ENCODE results near the gene PSMB5.

PSMB5 gene

DNA sequence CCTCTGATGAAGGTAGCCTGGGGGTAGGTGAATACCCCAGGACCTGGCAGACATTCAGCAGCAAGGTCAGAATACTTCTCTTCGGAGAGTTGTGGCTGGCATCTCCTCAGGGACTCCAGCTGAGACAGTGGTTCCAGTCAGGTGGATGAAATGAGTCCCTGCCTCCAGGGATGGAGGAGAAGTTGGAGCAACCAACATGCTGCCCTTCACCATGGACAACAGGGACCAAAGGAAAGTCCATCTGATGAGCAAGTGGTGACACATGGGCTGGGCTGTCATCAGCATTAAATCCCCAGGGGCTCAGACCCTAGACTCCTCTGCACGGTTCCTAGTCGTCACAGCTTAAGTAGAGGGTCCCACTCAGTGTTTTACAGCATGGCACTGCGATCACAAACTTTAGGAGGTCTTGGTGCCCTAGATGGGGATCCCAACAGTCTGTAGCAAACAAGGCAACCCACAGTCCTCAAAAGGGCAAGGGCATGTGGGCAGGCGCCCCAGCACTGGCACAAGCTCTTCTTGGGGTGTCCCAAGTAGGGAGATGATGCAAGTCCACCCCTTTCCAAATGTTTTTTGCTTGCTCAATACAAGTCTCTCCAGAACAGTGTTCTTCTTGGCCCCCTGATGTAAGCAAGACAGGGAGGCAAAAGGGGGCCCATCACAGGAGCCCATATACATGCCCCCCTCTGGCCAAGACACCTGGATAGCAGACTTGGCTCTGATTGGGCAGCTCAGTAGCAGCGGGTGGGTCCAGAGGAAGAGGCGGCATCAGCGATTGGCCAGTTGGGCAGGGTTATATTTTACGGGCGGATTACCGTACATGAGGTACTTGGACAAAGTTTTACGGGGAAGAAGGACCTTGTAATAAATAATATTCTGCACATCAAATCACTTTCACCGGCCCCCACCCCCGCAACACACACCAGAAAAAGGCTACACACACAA, 33.4 kb upstream of the PSMB5 start:
- ATAC-seq (ENCODE audit: insufficient read depth, low read depth): no peak
- Histone ChIP-seq H3K9me3 (ENCODE audit: insufficient read depth, low read length, severe bottlenecking) (no peaks in the 10 kb centered on the region), H3K4me3 (ENCODE audit: low read depth in 1 of 2, low read length in 2 of 2) (0 out of 4 replicates have a peak overlapping the region, but pooled peaks of 1 of the 2 experiments have one; percentile 28), H2AFZ (ENCODE audit: low read depth, low read length) (no peak overlapping the region), H3K4me2 (ENCODE audit: insufficient read depth, low read length) (peak overlapping the region; percentile 46), H3K36me3 (ENCODE audit: insufficient read depth, low read length) (peaks cover 79% of the 10 kb centered on the region), H3K27ac (ENCODE audit: low read length) (0 out of 2 replicates have a peak overlapping the region, but pooled peaks have one; percentile 45), H3K79me2 (ENCODE audit: insufficient read depth, low read length) (peaks cover 57% of the 10 kb centered on the region), H3K4me1 (ENCODE audit: insufficient read depth, low read length) (peaks cover 40% of the 10 kb centered on the region), H3K27me3 (ENCODE audit: insufficient read depth, low read length, poor library complexity) (no peaks in the 10 kb centered on the region), H4K20me1 (ENCODE audit: insufficient read depth, low read length) (peaks cover 43% of the 10 kb centered on the region), H3K9ac (ENCODE audit: low read depth, low read length) (no peak overlapping the region)
- no peak for DNase-seq
- TF ChIP-seq, protein P1, sequence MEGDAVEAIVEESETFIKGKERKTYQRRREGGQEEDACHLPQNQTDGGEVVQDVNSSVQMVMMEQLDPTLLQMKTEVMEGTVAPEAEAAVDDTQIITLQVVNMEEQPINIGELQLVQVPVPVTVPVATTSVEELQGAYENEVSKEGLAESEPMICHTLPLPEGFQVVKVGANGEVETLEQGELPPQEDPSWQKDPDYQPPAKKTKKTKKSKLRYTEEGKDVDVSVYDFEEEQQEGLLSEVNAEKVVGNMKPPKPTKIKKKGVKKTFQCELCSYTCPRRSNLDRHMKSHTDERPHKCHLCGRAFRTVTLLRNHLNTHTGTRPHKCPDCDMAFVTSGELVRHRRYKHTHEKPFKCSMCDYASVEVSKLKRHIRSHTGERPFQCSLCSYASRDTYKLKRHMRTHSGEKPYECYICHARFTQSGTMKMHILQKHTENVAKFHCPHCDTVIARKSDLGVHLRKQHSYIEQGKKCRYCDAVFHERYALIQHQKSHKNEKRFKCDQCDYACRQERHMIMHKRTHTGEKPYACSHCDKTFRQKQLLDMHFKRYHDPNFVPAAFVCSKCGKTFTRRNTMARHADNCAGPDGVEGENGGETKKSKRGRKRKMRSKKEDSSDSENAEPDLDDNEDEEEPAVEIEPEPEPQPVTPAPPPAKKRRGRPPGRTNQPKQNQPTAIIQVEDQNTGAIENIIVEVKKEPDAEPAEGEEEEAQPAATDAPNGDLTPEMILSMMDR (IDR thresholded peaks at IDR 0.05; ENCODE audit: borderline replicate concordance, extremely low read depth, low read length, poor library complexity, severe bottlenecking): no peak
- no peak for TF ChIP-seq EZH2 (IDR thresholded peaks at IDR 0.05; ENCODE audit: borderline replicate concordance, low read depth, low read length, severe bottlenecking)

- no peak overlapping the region for H3K4me2 ChIP-seq (ENCODE audit: insufficient read depth, low read length)
- peaks cover 57% of the 10 kb centered on the region for H3K79me2 ChIP-seq (ENCODE audit: insufficient read depth, low read length)
- no peaks in the 10 kb centered on the region for H3K9me3 ChIP-seq (ENCODE audit: insufficient read depth, low read length, severe bottlenecking)
- H3K27me3 ChIP-seq (ENCODE audit: insufficient read depth, low read length, poor library complexity): no peaks in the 10 kb centered on the region
- peaks cover 80% of the 10 kb centered on the region for H3K36me3 ChIP-seq (ENCODE audit: insufficient read depth, low read length)
- H3K4me1 ChIP-seq (ENCODE audit: insufficient read depth, low read length): peaks cover 32% of the 10 kb centered on the region
- no peak overlapping the region for H3K4me3 ChIP-seq (ENCODE audit: low read depth in 1 of 2, low read length in 2 of 2)
- 0 out of 2 replicates have a peak overlapping the region, but pooled peaks have one; percentile 5 for H3K9ac ChIP-seq (ENCODE audit: low read depth, low read length)
- no peak overlapping the region for H2AFZ ChIP-seq (ENCODE audit: low read depth, low read length)
- H4K20me1 ChIP-seq (ENCODE audit: insufficient read depth, low read length): peaks cover 43% of the 10 kb centered on the region
- no peak for ATAC-seq (ENCODE audit: insufficient read depth, low read depth)
- TF ChIP-seq EZH2 (IDR thresholded peaks at IDR 0.05; ENCODE audit: borderline replicate concordance, low read depth, low read length, severe bottlenecking): no peak
- TF ChIP-seq, protein P1 (IDR thresholded peaks at IDR 0.05; ENCODE audit: borderline replicate concordance, extremely low read depth, low read length, poor library complexity, severe bottlenecking): no peak
- H3K27ac ChIP-seq (ENCODE audit: low read length): no peak overlapping the region
- DNase-seq: no peak
These were observed 32.4 kb upstream of the PSMB5 start for GRCh38 chr14:23066855-23067744.

GRCh38 chr14:23066368-23066767, 31.7 kb upstream of the PSMB5 start:
- Histone ChIP-seq H3K4me3 (ENCODE audit: low read depth in 1 of 2, low read length in 2 of 2) (no peak overlapping the region), H3K27me3 (ENCODE audit: insufficient read depth, low read length, poor library complexity) (no peaks in the 10 kb centered on the region), H4K20me1 (ENCODE audit: insufficient read depth, low read length) (peaks cover 43% of the 10 kb centered on the region), H3K4me1 (ENCODE audit: insufficient read depth, low read length) (peaks cover 26% of the 10 kb centered on the region), H3K9me3 (ENCODE audit: insufficient read depth, low read length, severe bottlenecking) (no peaks in the 10 kb centered on the region), H2AFZ (ENCODE audit: low read depth, low read length) (no peak overlapping the region), H3K36me3 (ENCODE audit: insufficient read depth, low read length) (peaks cover 82% of the 10 kb centered on the region), H3K27ac (ENCODE audit: low read length) (no peak overlapping the region), H3K4me2 (ENCODE audit: insufficient read depth, low read length) (no peak overlapping the region), H3K9ac (ENCODE audit: low read depth, low read length) (0 out of 2 replicates have a peak overlapping the region, but pooled peaks have one; percentile 5), H3K79me2 (ENCODE audit: insufficient read depth, low read length) (peaks cover 51% of the 10 kb centered on the region)
- ATAC-seq (ENCODE audit: insufficient read depth, low read depth) (no peak), DNase-seq (no peak)
- no peak for TF ChIP-seq EZH2 (IDR thresholded peaks at IDR 0.05; ENCODE audit: borderline replicate concordance, low read depth, low read length, severe bottlenecking)
- TF ChIP-seq, protein P1 (IDR thresholded peaks at IDR 0.05; ENCODE audit: borderline replicate concordance, extremely low read depth, low read length, poor library complexity, severe bottlenecking): no peak

Measured in DND-41 (cell line).